ENCODE results near the gene PCDHA10.
"Not testable (repeated sequence)": the region's sequence is repeated elsewhere in the genome, so short reads cannot be mapped to it uniquely, and the experiment has no call there.

Gene PCDHA10

DNA sequence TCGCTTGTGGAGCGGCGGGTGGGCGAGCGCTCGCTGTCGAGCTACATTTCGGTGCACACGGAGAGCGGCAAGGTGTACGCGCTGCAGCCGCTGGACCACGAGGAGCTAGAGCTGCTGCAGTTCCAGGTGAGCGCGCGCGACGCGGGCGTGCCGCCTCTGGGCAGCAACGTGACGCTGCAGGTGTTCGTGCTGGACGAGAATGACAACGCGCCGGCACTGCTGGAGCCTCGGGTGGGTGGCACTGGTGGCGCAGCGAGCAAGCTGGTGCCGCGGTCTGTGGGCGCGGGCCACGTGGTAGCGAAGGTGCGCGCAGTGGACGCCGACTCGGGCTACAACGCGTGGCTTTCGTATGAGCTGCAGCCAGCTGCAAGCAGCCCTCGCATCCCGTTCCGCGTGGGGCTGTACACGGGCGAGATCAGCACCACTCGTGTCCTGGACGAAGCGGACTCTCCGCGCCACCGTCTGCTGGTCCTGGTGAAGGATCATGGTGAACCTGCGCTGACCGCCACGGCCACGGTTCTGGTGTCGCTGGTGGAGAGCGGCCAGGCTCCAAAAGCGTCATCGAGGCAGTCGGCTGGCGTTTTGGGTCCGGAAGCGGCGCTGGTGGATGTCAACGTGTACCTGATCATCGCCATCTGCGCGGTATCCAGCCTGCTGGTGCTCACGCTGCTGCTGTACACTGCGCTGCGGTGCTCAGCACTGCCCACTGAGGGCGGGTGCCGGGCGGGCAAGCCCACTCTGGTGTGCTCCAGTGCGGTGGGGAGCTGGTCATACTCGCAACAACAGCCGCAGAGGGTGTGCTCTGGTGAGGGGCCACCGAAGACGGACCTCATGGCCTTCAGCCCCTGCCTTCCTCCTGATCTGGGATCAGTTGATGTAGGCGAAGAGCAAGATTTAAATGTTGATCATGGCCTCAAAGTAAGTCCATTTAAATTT, 12.6 kb upstream of the PCDHA10 start:
- DNase-seq: no peak

DNA sequence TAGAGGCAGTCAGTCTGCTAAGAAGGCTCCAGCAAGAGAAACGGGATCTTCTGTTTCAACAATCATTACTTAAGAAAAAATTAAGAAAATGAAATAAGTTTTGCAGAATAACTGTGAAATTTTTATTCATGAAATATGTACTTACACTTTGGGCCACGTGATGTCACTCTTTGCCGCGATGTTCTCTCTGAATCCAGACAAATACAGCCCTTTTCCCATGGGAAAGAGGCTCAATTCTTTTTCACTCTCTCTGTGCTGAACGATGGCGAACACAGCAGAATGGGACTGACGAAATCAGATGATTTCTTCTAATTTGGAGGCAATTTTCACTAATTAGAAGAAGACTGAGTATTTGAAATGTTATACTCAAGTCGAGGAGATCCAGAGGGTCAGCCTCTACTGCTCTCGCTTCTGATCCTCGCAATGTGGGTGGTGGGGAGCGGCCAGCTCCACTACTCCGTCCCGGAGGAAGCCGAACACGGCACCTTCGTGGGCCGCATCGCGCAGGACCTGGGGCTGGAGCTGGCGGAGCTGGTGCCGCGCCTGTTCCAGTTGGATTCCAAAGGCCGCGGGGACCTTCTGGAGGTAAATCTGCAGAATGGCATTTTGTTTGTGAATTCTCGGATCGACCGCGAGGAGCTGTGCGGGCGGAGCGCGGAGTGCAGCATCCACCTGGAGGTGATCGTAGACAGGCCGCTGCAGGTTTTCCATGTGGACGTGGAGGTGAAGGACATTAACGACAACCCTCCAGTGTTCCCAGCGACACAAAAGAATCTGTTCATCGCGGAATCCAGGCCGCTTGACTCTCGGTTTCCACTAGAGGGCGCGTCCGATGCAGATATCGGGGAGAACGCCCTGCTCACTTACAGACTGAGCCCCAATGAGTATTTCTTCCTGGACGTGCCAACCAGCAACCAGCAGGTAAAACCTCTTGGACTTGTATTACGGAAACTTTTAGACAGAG, 7.3 kb upstream of the PCDHA10 start, which contains the start of gene PCDHA9:
TSS of gene PCDHA9 (plus strand) at position 244 of the 964 bp plus-strand sequence. CDS start at position 358, 114 bp downstream.
- DNase-seq: not testable (repeated sequence)

DNA sequence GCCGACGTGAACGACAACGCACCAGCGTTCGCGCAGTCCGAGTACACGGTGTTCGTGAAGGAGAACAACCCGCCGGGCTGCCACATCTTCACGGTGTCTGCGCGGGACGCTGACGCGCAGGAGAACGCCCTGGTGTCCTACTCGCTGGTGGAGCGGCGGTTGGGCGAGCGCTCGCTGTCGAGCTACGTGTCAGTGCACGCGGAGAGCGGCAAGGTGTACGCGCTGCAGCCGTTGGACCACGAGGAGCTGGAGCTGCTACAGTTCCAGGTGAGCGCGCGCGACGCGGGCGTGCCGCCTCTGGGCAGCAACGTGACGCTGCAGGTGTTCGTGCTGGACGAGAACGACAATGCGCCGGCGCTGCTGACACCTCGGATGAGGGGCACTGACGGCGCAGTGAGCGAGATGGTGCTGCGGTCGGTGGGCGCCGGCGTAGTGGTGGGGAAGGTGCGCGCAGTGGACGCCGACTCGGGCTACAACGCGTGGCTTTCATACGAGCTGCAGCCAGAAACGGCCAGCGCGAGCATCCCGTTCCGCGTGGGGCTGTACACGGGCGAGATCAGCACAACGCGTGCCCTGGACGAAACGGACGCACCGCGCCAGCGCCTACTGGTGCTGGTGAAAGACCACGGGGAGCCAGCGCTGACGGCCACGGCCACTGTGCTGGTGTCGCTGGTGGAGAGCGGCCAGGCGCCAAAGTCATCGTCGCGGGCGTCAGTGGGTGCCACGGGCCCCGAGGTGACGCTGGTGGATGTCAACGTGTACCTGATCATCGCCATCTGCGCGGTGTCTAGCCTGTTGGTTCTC, 5.7 kb upstream of the PCDHA10 start:
- not testable (repeated sequence) for DNase-seq

- DNase-seq: no peak
Measured at GRCh38 chr5:140857177-140857986, 1.7 kb downstream of the PCDHA10 start.

- no peak for DNase-seq
Measured at GRCh38 chr5:140857987-140858240, 2.2 kb downstream of the PCDHA10 start.

GRCh38 chr5:140862441-140863295, 7.0 kb downstream of the PCDHA10 start:
- DNase-seq: no peak

- no peak for DNase-seq
Measured at GRCh38 chr5:140868721-140869554, 13.2 kb downstream of the PCDHA10 start, which contains the start of gene PCDHA11. Gene PCDHA11, plus strand, starts transcription at chr5:140868957. Its CDS starts 147 bp downstream, at chr5:140869104.

- no peak for DNase-seq
Measured at GRCh38 chr5:140869555-140869886, 13.8 kb downstream of the PCDHA10 start.

DNA sequence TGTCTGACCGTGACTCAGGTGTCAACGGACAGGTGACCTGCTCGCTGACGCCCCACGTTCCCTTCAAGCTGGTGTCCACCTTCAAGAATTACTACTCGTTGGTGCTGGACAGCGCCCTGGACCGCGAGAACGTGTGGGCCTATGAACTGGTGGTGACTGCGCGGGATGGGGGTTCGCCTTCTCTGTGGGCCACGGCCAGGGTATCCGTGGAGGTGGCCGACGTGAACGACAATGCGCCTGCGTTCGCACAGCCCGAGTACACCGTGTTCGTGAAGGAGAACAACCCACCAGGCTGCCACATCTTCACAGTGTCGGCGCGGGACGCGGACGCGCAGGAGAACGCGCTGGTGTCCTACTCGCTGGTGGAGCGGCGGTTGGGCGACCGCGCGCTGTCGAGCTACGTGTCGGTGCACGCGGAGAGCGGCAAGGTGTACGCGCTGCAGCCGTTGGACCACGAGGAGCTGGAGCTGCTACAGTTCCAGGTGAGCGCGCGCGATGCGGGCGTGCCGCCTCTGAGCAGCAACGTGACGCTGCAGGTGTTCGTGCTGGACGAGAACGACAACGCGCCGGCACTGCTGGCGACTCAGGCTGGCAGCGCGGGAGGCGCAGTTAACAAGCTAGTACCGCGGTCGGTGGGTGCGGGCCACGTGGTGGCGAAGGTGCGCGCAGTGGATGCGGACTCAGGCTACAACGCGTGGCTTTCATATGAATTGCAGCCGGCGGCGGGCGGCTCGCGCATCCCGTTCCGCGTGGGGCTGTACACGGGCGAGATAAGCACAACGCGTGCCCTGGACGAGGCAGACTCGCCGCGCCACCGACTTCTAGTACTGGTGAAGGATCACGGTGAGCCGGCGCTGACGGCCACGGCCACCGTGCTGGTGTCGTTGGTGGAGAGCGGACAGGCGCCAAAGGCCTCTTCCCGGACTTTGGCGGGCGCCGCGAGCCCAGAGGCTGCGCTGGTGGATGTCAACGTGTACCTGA, 14.8 kb downstream of the PCDHA10 start:
- DNase-seq: no peak

DNA sequence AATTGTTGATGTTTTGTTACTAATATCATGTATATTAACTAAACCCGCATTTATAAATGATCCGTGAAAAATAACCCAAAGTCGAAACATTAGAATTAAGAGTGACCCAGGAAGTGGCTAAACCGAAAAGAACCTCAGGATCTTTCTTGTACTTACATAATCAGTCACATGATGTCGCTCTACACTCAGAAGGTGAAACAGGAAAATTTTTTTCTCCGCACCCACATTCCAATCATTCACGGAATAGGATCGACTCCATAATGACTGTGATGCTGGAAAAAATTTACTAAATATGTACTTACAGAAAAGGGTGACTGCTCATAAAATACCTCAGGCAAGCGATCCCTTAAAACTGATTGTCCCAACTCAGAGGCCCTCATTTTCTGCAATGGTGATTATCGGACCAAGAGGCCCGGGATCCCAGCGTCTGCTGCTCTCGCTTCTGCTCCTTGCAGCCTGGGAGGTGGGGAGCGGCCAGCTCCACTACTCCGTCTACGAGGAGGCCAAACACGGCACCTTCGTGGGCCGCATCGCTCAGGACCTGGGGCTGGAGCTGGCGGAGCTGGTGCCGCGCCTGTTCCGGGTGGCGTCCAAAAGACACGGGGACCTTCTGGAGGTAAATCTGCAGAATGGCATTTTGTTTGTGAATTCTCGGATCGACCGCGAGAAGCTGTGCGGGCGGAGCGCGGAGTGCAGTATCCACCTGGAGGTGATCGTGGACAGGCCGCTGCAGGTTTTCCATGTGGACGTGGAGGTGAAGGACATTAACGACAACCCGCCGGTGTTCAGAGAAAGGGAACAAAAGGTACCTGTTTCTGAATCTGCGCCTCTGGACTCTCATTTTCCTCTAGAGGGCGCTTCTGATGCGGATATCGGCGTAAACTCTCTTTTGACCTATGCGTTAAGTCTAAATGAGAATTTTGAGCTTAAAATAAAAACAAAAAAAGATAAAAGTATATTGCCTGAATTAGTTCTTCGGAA, 19.7 kb downstream of the PCDHA10 start, which contains the start of gene PCDHA12:
TSS of gene PCDHA12 (plus strand) at position 224 of the 981 bp plus-strand sequence. CDS start at position 389, 165 bp downstream.
- DNase-seq: no peak

DNA sequence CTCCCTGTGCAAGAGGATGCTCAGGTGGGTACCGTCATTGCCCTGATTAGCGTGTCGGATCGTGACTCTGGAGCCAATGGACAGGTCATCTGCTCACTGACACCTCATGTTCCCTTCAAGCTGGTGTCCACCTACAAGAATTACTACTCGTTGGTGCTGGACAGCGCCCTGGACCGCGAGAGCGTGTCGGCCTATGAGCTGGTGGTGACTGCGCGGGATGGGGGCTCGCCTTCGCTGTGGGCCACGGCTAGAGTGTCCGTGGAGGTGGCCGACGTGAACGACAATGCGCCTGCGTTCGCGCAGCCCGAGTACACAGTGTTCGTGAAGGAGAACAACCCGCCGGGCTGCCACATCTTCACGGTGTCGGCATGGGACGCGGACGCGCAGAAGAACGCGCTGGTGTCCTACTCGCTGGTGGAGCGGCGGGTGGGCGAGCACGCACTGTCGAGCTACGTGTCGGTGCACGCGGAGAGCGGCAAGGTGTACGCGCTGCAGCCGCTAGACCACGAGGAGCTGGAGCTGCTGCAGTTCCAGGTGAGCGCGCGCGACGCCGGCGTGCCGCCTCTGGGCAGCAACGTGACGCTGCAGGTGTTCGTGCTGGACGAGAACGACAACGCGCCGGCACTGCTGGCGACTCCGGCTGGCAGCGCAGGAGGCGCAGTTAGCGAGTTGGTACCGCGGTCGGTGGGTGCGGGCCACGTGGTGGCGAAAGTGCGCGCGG, 21.0 kb downstream of the PCDHA10 start:
- DNase-seq: not testable (repeated sequence)

GRCh38 chr5:140877262-140877581, 21.5 kb downstream of the PCDHA10 start:
- no peak for DNase-seq

DNA sequence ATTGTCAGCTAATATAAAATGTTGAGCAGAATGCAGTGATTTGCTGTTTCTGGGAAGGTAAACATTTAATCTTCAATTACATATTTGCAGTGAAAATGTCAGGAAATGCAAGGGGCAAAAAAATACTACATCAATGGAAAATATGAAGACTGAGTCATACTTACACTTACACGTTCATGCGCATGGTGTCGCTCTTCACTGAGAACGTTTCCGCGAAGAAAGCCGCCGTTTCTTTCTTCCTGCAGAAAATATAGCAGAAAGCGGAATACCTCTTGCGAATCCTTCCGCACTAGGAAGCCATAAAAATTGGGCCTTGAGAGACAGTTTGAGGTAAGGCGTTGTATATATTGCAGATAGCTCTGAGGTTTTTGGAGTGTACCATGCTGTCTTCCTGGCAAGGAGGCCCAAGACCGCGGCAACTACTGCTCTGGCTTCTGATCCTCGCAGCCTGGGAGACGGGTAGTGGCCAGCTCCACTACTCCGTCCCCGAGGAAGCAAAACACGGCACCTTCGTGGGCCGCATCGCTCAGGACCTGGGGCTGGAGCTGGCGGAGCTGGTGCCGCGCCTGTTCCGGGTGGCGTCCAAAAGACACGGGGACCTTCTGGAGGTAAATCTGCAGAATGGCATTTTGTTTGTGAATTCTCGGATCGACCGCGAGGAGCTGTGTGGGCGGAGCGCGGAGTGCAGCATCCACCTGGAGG, 26.3 kb downstream of the PCDHA10 start, which contains the start of gene PCDHA13:
TSS of gene PCDHA13 (plus strand) at position 236 of the 702 bp plus-strand sequence. CDS start at position 381, 145 bp downstream.
- no peak for DNase-seq

- DNase-seq: no peak
Measured at GRCh38 chr5:140882591-140882899, 26.8 kb downstream of the PCDHA10 start.

DNA sequence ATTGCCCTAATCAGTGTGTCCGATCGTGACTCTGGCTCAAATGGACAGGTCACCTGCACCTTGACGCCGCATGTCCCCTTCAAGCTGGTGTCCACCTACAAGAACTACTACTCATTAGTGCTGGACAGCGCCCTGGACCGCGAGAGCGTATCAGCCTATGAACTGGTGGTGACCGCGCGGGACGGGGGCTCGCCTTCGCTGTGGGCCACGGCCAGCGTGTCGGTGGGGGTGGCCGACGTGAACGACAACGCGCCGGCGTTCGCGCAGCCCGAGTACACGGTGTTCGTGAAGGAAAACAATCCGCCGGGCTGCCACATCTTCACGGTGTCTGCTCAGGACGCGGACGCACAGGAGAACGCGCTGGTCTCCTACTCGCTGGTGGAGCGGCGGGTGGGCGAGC, 27.7 kb downstream of the PCDHA10 start:
- DNase-seq: no peak
